HEK293 (cell line): ENCODE measurements around the gene C12orf57.

ENCODE experiments used
- GFI1B ChIP-seq: fragments of 450-650 bp; formaldehyde crosslinking; IDR thresholded peaks from 2 replicates; pipeline ENCODE4 v1.5.1; 2016; ENCODE audit warnings: missing biosample characterization, missing genetic modification characterization
- HOXC10 ChIP-seq: sonication (generic); formaldehyde crosslinking; IDR thresholded peaks from 2 replicates; pipeline ENCODE4 v1.8.1; 2023; ENCODE audit warnings: mild to moderate bottlenecking, missing genetic modification reagents
- PRDM4 ChIP-seq: fragments of 450-650 bp; formaldehyde crosslinking; IDR thresholded peaks from 2 replicates; pipeline ENCODE4 v1.5.1; 2017; ENCODE audit warnings: missing biosample characterization, missing genetic modification characterization
- SCRT1 ChIP-seq: fragments of 450-650 bp; formaldehyde crosslinking; IDR thresholded peaks from 2 replicates; pipeline ENCODE4 v1.5.1; 2016; ENCODE audit warnings: missing biosample characterization, missing genetic modification characterization, borderline replicate concordance
- TSHZ1 ChIP-seq: fragments of 450-650 bp; formaldehyde crosslinking; IDR thresholded peaks from 2 replicates; pipeline ENCODE4 v1.5.1; 2016; ENCODE audit warnings: missing biosample characterization, missing genetic modification characterization, borderline replicate concordance
- WT1 ChIP-seq: fragments of 450-650 bp; formaldehyde crosslinking; IDR thresholded peaks from 2 replicates; pipeline ENCODE4 v1.5.1; 2016; ENCODE audit warnings: missing biosample characterization, missing genetic modification characterization
- ZBTB17 ChIP-seq: fragments of 450-650 bp; formaldehyde crosslinking; IDR thresholded peaks from 2 replicates; pipeline ENCODE4 v1.5.1; 2016; ENCODE audit warnings: missing biosample characterization, missing genetic modification characterization
- ZBTB49 ChIP-seq: fragments of 450-650 bp; formaldehyde crosslinking; IDR thresholded peaks from 2 replicates; pipeline ENCODE4 v1.5.1; 2016; ENCODE audit warnings: missing biosample characterization, missing genetic modification characterization, low read depth
- ZFP41 ChIP-seq: fragments of 450-650 bp; formaldehyde crosslinking; IDR thresholded peaks from 2 replicates; pipeline ENCODE4 v1.5.1; 2016; ENCODE audit warnings: missing biosample characterization, missing genetic modification characterization, borderline replicate concordance
- ZNF155 ChIP-seq: fragments of 450-650 bp; formaldehyde crosslinking; IDR thresholded peaks from 2 replicates; pipeline ENCODE4 v1.5.1; 2016; ENCODE audit warnings: missing biosample characterization, missing genetic modification characterization
- ZNF214 ChIP-seq: fragments of 450-650 bp; formaldehyde crosslinking; IDR thresholded peaks from 2 replicates; pipeline ENCODE4 v1.5.1; 2017; ENCODE audit warnings: missing biosample characterization, mild to moderate bottlenecking, missing genetic modification characterization, borderline replicate concordance
- ZNF341 ChIP-seq: fragments of 450-650 bp; formaldehyde crosslinking; IDR thresholded peaks from 2 replicates; pipeline ENCODE4; 2016; ENCODE audit warnings: low read depth, missing biosample characterization, missing genetic modification characterization
- ZNF501 ChIP-seq: fragments of 450-650 bp; formaldehyde crosslinking; IDR thresholded peaks from 2 replicates; pipeline ENCODE4 v1.5.1; 2016; ENCODE audit warnings: missing biosample characterization, missing genetic modification characterization
- ZNF544 ChIP-seq: fragments of 450-650 bp; formaldehyde crosslinking; IDR thresholded peaks from 2 replicates; pipeline ENCODE4 v1.5.0; 2017; ENCODE audit warnings: missing biosample characterization, missing genetic modification characterization
- ZNF639 ChIP-seq: fragments of 450-650 bp; formaldehyde crosslinking; IDR thresholded peaks from 2 replicates; pipeline ENCODE4 v1.5.1; 2016; ENCODE audit warnings: missing biosample characterization, missing genetic modification characterization
- ZNF776 ChIP-seq: fragments of 450-650 bp; formaldehyde crosslinking; IDR thresholded peaks from 2 replicates; pipeline ENCODE4 v1.5.0; 2017; ENCODE audit warnings: missing biosample characterization, missing genetic modification characterization, borderline replicate concordance
- ZSCAN30 ChIP-seq: fragments of 450-650 bp; IDR thresholded peaks from 2 replicates; pipeline ENCODE4 v1.5.1; 2018; ENCODE audit warnings: missing biosample characterization, mild to moderate bottlenecking, missing genetic modification characterization, moderate library complexity

The C12orf57 gene

GRCh38 chr12:6925540-6926279, 18.1 kb upstream of the C12orf57 start (continued):
- TF ChIP-seq GFI1B (tag by site-specific recombination) = peak; percentile 71; the same call in 1 of the 2 replicates
- TF ChIP-seq WT1 (tag by site-specific recombination) = peak; percentile 26
- peak; percentile 89 for TF ChIP-seq ZBTB17
- no peak for TF ChIP-seq ZBTB49 (tag by site-specific recombination)
- TF ChIP-seq TSHZ1 = 0 out of 2 replicates have a peak, but pooled peaks have one; percentile 23
- TF ChIP-seq ZNF341 = peak; percentile 92
- TF ChIP-seq ZNF501 = peak; percentile 76
- no peak for TF ChIP-seq ZNF776 (tag by site-specific recombination)
- TF ChIP-seq PRDM4 (tag by site-specific recombination) = peak; percentile 20; the same call in 1 of the 2 replicates
- peak; percentile 74 for TF ChIP-seq ZSCAN30 (tag by site-specific recombination)
- no peak for TF ChIP-seq SCRT1
- TF ChIP-seq ZNF214 (tag by site-specific recombination) = no peak
- no peak for TF ChIP-seq HOXC10 (CRISPR knock-in tag)
- TF ChIP-seq ZNF544 (tag by site-specific recombination) = no peak
- no peak for TF ChIP-seq ZFP41 (tag by site-specific recombination)
- TF ChIP-seq ZNF155 (tag by site-specific recombination) = no peak
- TF ChIP-seq ZNF639 = peak; percentile 67
